ENCODE results near the gene SNORC. TPM values are rescaled to one million over a fixed set of nuclear protein-coding genes. Genes with fewer than 3 reads are reported as not detected.

SNORC gene
- total RNA-seq, 1 donor from 2014 or later = 1.6 TPM

DNA sequence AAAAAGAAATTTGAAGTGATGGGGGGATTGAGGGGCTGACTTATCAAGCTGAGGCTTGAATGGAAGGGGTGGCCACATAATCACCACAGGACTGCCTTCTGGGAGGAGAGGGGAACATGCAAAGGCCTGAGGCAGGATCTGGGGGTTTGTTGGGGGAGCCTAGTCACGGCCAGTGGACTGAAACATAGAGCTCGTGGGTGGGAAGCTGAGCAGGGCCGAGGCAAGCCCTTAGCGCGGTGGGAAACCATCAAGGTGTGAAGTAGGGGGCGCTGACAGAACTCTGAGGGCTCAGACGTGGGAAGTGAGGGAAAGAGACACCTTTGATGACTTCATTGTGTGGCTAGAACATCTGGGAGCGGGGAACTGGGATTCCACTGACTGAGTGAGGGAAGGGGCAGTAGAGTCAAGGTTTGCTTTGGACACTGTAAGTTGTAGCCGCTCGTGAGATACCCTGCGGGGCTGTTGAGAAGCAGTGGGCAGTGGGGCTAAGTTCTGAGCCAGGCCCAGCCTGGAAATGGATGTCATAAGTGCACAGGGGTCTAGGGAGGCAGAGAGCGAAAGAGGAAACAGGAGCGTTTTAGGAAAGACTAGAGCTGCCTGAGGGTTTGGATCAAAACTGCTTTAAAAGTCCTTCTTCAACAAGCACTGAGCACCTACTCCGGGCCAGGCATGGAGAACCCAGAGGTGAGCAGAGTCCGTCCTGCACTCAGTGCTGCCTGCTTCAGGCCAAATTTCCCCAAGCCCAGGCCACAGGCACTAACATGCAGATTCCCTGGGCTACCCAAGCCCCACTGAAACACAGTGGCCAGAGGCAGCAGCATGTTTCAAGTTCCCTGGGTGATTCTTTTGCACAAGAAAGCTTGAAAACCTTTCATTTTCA lies 686 bp upstream of the SNORC start:
- intact Hi-C loops (cut with micrococcal nuclease) = no loop called here

DNA sequence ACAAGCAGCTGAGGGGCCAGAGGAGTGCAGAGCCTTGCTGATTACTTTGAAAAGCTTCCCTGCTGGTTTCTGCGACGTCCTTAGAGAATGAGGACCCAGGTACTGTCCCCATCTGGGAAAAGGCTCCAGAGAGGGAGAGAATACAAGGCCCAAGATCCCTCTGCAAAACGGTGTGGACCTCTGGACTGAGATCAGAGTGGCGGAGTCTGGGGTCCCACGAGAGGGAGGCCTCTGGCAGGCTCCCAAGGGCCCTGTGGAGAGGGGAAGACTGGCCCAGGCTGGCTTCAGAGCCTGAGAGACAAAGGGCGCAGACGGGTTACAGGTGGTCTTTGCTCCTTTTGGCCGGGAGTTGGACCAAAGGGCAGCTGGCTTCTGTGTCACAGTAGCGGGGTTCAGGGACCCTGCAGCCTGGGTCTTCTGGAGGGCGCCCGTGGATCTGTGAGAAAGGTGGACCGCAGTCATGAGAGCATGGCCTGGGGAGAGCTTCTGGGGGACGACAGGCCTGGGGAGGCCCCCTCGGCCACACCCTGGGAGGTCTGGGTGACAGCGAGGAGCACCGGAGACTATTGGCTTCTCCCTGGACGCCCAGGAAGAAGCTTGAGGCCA lies 805 bp downstream of the SNORC start:
- intact Hi-C loops (cut with micrococcal nuclease) = no loop called here

DNA sequence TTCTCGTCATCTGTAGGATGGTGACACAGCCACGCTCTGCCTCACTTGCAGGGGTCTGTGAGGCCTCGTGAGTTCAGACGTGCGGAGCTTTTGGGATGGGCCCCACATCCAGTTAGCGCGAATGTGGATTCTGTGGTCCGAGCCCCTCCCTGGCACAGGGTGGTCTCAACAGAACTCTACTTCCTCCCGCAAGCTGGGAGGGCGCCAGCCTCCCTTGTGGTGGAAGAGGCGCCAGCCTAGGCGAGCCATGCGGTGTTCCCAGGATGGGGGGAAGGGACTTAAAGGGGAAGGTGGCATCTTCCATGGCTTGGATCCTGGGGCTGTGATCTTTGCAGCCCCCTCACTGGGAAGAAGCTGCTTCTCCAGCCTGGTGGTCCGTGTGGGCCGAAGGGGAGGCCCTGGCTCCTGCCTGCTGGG lies 1.4 kb downstream of the SNORC start:
- intact Hi-C loops (cut with micrococcal nuclease) = no loop called here

DNA sequence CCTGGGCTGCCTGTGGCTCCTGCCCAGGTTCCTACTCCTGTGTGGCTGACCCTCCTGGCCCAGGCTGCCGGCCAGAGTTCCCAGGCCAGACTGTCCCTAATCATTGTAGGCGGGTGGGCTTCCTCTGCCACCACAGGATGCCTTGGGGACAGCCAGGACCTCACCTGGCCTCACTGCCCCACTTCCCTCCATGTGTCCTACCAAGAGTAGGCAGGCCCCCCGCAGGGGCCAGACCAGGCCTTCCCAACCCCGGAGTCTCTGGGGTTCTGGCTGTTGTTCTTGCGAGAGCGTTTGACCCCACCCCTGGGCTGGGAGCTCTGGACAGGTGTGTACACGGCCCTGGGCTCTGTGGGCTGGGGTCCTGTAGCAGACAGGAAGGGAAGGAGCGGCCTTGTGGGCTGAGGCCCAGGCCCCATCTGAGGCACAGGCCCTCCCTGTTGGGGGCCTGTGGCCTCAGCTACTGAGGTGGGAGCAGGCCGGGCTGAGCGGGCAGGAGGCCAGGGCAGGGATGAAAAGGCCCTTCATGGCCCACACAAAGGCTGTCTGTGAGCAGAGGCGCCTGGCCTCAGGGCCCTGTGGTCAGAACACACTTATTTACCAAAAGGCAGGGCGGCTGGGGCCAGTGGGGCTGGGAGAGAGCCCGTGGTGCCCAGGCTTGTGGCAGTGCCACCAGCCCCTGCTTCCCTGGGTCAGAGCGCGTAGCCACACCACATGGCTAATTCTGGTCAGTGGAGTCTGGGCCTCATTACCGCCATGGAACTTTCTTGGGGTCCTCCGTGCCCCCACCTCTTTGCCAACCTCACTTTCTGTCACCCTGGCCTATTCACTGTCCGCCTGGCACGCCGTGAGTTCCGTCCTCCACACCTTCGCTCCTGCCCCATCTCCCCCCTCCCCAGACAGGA lies 2.0 kb downstream of the SNORC start:
- intact Hi-C loops (cut with micrococcal nuclease) = no loop called here

DNA sequence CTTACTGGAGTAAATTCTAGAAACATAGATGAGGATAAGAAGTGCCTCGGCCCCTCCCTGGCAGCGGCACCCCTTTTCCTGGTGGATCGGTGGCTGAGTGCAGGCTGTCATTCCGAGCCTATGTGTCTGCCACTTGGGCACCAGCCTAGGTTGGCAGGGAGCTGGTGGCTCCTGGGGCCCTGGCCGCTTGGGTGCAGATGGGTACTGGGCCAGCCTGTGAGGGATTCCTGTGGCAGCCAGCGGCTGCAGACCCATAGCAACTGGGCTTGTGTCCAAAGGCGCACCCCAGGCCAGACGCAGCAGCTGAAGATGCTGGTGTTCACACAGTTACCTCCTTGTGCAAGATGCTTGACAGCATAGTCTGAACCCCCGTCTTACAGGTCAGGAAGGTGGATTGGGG lies 2.8 kb downstream of the SNORC start:
- intact Hi-C loops (cut with micrococcal nuclease) = no loop called here

DNA sequence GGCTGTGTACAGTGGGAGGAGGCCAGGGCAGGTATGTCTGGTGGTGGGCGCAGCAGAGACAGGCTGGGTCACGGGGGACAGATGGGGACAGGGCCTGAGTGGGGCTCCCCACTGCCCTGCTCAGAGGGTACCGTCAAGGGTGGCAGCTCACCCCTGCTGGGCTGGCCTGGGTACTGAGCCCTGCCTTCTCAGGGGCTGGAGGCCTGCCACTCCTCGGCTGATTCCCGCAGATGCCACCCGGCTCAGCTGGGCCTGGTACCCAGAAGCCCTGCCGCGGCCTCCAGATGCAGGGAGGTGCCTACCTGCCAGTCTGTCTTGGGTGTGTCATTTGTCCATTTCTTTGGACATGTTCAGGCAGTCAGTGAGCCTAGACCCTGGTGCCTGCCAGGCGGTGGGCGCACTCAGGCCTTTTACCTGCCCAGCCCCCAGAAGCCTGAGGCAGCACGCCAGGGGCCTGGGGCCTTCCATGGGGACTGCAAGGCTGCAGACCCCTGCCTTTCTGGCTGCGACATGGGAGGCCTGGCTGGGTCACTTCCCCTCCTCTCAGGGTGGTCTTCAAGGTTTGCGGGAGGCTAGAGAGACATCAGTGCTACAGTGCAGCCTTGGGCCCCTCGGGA lies 3.3 kb downstream of the SNORC start:
- intact Hi-C loops (cut with micrococcal nuclease) = no loop called here

DNA sequence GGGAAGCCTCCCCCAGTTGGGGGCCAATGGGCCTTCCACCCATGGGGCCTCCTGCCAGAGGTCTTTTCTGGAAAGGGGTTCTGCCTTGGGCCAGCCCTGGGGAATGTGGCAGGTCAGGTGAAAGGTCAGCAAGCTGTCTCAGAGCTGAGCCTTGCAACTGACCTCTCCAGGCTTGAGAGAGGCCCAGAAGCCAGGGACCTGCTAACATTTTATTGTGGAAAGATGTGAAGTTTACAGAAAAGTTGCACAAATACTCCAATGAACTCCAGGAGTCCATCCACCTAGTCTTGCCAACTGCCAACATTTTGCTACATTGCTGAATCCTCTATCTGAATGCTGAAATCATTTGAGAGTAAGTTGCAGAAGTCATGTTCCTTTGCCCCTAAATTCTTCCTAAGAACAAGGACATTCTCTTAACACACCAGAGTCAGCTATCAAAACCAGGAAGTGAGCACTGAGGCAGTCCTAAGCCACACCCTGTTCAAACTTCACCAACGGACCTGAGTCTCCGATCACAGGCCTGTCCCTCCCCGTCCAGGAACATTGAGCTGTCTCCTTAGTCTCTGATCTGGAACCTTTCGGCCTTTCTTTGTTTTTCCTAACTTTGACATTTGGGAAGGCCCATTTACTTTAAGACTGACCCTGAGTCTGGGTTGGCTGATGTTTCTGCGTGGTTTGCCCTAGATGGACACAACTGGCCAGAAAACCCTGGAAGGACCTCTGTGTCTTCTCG lies 4.0 kb downstream of the SNORC start:
- intact Hi-C loops (cut with micrococcal nuclease) = no loop called here

DNA sequence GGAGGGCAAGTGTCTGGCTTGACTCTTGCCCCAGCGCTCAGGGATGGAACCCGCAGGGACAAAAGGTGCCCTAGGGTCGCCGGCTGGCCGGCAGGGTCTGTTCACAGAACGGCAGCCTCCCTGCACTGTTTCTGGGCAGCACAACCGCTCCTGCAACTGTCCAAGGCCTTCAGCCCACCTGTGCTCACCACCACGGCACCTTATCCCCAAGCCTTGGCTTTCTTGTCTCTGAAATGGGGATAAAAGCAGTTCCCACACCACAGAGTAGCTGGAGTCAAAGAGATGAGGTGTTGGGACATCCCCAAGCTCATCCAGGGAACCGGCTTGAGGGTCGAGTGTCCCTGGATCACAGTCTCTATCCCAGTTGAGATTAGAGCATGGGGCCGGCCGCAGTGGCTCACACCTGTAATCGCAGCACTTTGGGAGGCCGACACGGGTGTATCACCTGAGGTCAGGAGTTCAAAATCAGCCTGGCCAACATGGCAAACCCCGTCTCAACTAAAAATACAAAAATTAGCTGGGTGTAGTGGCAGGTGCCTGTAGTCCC lies 4.7 kb downstream of the SNORC start:
- intact Hi-C loops (cut with micrococcal nuclease) = loop anchor here (5.0 kb wide), 1 partner anchor 188 kb away; the partner anchor contains the start of gene INPP5D

DNA sequence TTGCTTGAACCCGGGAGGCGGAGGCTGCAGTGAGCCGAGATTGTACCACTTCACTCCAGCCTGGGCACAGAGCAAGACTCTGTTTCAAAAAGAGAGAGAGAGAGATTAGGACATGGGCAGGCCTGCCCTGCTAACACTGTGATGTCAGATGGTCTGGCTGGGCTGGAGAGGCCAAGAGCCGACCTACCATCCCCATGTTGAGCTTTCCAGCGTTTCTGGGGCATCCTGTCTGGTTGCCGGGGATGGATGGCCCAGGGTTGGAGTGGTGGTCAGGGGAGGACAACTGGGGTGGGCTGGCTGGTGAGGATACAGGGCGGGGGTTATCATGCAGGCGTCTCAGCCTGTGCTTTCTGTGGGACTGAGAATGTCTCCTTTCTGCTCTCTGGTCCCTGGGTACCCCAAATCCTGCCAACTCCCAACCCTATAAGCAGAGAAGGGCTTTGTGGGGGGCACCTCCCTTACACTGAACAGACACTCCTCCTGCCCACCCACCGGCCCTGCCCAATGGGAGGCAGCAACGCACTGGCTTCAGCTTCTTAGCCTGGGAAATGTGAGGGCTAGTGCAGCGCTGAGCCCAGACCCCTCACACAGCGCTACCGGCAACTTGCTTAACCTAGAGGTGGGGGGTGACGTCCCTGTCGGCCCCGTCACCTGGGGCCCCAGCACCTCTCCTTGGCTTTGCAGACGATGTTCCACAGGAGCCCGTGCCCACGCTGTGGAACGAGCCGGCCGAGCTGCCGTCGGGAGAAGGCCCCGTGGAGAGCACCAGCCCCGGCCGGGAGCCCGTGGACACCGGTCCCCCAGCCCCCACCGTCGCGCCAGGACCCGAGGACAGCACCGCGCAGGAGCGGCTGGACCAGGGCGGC lies 5.4 kb downstream of the SNORC start:
- intact Hi-C loops (cut with micrococcal nuclease) = loop anchor here (5.0 kb wide), 1 partner anchor 187 kb away; the partner anchor contains the start of gene INPP5D

DNA sequence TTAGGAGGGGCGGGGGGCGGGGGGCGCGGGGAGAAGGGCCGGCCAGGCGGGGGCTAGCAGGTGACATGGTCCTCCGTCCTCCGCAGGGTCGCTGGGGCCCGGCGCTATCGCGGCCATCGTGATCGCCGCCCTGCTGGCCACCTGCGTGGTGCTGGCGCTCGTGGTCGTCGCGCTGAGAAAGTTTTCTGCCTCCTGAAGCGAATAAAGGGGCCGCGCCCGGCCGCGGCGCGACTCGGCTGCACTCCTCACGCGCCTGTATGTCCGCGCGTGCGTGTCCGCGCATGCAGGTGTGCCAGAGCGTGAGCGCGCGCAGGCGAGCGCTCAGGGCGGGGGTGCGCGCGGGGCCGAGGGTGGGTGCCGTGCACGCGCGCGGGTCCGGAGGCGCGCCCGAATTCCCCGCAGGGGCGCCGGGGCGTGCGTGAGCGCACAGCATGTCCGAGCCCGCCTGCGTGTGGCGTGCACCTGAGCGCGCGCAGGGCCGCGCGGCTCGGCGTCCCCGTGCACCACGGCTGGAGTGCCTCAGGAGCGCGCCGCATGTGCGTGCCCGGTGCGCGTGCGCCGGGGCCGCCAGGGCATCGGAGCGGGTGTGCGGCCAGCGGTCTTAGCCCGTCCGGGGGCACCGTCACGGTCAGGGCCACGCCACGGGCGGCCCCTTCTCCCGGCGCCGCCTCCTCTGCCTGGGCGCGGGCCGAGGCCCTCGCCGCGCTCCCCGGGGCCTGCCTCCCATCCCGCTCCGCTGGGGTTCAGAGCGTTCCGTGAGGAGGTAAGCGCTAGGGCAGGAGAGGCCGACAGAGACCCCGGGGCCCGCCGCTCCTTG lies 6.3 kb downstream of the SNORC start:
- intact Hi-C loops (cut with micrococcal nuclease) = loop anchor here (5.0 kb wide), 1 partner anchor 186 kb away; the partner anchor contains the start of gene INPP5D

DNA sequence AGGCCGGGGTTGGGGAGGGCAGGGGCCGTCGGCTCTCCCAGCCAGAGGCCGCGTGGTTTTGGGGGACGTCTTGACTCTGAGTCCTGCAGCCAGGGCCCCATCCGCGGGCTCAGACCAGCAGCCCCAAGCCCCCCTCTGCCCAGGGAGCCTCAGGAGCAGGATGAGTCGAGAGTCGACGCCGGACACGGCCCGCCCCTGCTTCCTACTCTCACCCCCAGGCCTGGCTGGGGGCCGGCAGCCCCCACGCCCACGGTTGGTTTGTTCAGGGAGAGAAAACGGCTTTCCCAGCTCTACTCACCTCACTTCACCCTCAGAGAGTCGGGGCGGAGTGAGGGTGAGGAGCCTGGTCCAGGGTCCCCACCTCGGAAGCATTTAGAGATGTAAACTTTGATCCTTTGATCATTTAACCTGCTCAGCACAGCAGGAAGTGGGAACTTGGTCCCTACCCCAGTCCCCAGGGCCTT lies 6.9 kb downstream of the SNORC start:
- intact Hi-C loops (cut with micrococcal nuclease) = loop anchor here (5.0 kb wide), 1 partner anchor 185 kb away; the partner anchor contains the start of gene INPP5D

DNA sequence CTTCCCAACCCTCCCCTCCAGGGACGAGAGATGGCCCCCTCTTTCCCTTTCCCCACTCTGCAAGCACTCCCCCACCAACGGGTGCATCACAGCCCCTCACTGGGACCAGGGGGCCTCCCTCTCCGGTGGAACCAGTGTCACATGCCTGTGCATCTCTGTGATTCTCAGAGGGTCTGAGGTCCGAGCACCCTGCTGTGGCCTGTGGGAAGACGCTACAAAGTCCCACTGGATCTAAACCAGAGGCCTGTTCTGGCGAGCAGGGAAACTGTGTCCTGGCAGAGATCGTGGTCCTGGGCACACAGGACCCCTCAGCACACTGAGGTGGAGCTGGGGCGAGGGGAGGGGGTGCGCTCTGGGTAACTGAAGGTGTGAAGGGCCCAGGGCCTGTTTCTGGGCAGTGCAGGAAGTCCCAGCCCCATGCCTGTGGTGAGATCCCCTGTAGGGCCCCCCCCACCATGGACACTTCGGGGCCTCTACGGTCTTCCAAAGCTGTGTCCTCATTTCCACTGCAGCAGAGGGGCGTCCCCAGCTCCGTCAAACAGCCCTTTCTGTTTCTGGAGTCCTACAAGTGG lies 8.0 kb downstream of the SNORC start:
- intact Hi-C loops (cut with micrococcal nuclease) = loop anchor here (5.0 kb wide), 1 partner anchor 184 kb away; the partner anchor contains the start of gene INPP5D

DNA sequence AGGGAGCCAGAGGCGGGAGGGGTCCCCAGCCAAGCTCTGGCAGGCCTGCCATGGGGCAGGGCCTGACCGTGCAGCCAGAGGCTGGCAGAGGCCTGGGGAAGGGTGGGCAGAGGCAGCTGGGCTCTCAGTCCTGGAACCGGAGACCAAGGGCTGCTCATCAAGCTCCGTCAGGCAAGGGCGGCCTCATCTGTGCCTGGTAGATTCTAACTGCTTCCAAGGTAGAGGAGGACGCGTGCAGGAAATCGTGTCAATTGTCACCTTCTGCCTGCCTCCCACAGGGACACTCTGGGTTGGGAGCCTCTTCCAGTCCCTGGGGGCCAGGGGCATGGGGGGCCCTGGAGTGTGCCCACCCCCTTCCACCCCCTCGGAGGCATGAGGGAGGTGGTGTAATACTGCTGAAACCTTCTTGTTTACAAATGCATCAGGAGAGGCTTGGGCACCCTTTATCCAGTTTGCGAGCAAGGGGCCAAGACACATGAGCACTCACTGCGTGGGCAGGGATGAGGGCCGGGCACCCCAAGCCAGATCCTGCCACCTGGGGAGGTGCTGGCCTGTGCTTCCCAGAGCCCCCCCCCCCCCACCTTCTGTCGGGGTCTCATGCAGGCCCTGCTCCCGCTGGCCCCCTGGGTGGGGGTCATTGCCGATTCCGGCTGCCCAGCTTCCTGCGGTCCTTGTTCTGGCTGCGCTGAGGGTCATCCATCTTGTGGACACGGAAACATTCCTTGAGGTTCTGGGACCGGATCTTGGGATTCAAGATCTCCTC lies 9.0 kb downstream of the SNORC start:
- intact Hi-C loops (cut with micrococcal nuclease) = loop anchor here (5.0 kb wide), 1 partner anchor 183 kb away; the partner anchor contains the start of gene INPP5D

DNA sequence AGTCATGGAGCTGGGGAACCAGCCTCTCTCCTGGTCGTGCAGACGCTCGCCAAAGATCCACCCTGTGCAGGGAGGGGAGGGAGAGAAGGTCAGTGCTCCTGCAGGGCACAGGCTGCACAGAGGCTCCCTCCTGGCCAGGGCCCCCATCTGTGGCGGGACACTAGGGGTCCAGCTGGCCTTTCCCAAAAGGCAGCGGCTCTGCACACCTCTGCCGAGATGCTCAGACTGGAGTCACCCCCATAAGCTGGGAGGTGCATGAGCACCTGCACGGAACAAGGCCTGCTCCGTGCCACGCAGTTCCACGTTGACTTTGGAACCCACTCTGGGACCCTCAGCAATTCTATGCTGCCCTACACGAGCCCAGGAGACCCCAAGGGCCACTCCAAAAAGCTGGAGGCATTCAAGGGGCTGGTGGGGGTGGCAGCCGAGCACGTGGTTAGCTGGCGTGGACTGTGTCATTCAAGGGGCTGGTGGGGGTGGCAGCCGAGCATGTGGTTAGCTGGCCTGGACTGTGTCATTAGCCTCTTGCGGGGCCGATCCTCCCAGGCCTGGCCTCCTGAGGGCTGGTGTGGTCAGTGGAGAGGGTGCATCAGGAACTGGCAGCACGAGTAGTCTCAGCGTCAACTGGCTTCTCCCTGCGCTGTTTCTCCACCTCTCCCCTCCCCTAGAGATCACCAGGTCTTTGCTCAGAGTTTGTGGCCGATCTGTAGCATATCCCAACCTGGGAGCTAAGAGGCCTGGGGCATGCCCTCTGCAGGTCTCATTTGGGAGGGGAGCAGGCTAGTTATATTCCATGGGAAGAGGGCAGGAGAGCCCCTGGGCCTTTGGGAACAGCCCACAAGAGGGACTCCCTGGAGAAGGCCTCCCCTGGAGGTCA lies 9.8 kb downstream of the SNORC start:
- intact Hi-C loops (cut with micrococcal nuclease) = loop anchor here (5.0 kb wide), 1 partner anchor 182 kb away; the partner anchor contains the start of gene INPP5D

DNA sequence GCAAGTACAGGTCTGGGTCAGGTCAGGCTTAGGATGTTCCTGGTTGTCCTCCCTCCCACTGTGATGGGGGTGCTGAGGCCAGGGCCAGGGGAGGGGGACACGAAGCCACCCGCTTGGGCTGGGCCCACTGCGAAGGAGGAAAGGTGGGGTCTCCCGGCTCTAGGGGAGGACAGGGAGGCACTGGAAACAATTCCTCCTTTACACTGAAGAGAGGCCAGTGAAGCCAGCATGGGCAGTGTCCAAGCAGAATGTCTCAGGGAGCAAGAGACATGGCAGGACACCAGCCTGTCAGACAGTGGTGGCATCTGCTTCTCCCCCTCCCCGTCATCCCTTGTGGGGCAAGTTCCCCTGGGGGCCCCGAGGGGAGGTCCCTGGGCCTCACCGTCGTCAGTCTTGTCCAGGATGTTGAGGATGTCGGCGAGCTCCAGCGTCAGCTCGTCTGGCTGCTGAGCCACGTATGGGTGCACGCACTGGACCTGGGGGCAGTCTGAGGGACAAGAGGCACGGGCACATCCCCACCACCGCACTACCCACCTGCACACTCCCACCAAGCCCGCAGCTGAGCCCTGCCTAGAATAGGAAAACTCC lies 10.8 kb downstream of the SNORC start:
- intact Hi-C loops (cut with micrococcal nuclease) = no loop called here

Measured in T-helper 2 cell treated with Interferon-gamma antibody and Interleukin-4, amounts not matched to agents 100 ng/mL and 5 ng/mL, for 36 hours (primary cell).